Vagina (tissue), 2 donors: Measurements from ENCODE around the gene GJB2. TPM values are rescaled to one million over a fixed set of nuclear protein-coding genes. Genes with fewer than 3 reads are reported as not detected.

ENCODE experiments used
- DNase-seq, 2 donors: peaks; one replicate each; pipeline ENCODE4 v3.0.0-alpha.2; 2017; ENCODE audit errors: extremely low spot score in 2 of 2
- H3K27ac ChIP-seq: fragments of 200-600 bp; sonication (generic); one replicate; pipeline ENCODE4 v1.5.1; 2019
- H3K27me3 ChIP-seq: fragments of 200-600 bp; sonication (generic); one replicate; pipeline ENCODE4 v1.5.1; 2019
- H3K36me3 ChIP-seq, 2 donors: fragments of 200-600 bp; sonication (generic); one replicate each; pipeline ENCODE4 v1.5.1; 2017 to 2019
- H3K4me1 ChIP-seq: fragments of 200-600 bp; sonication (generic); one replicate; pipeline ENCODE4 v1.5.1; 2019
- H3K4me3 ChIP-seq, 2 donors: fragments of 200-600 bp; sonication (generic); 1 replicate in 1 of 2; 2 replicates in 1 of 2; pipeline ENCODE4 v1.5.1; 2016 to 2019
- H3K9me3 ChIP-seq: fragments of 200-600 bp; sonication (generic); one replicate; pipeline ENCODE4 v1.5.1; 2019
- POLR2A ChIP-seq, 2 donors: fragments of 450-650 bp; IDR thresholded peaks; one replicate each; pipeline ENCODE4 v1.6.1; 2017; ENCODE audit warnings: antibody characterized with exemption in 2 of 2, mild to moderate bottlenecking in 2 of 2, moderate library complexity in 2 of 2
- POLR2AphosphoS5 ChIP-seq, 2 donors: sonication (generic); formaldehyde crosslinking; IDR thresholded peaks; one replicate each; pipeline ENCODE4 v1.9.0; 2017; ENCODE audit warnings: antibody characterized with exemption in 2 of 2, mild to moderate bottlenecking in 2 of 2, low read depth in 1 of 2; ENCODE audit not compliant: insufficient read depth in 1 of 2
- intact Hi-C: fragments of 100-400 bp; cut with DNase I; formaldehyde crosslinking; loops from one replicate; pipeline ENCODE4 v1.15.1; 2023
- total RNA-seq: library from RNA; depleted of rRNA; stranded (reverse); fragments of >200 nt; gene quantifications from one replicate; pipeline ENCODE4 v1.2.3, GENCODE V29; 2016
- TF ChIP-seq, protein P1 (sequence below), 3 experiments: fragments of 450-650 bp in 2 of 3; fragments of 200-600 bp in 1 of 3; sonication (generic) in 1 of 3; IDR thresholded peaks; one replicate each; pipeline ENCODE4 v1.5.1; 2017 to 2019; ENCODE audit warnings: antibody characterized with exemption in 3 of 3, mild to moderate bottlenecking in 2 of 3, moderate library complexity in 2 of 3

The GJB2 gene
- total RNA-seq, 1 donor from 2014 or later: 217 TPM

- Histone ChIP-seq H3K27me3 (no peaks in the 10 kb centered on the region), H3K27ac (peak overlapping the region; percentile 66), H3K9me3 (no peaks in the 10 kb centered on the region), H3K36me3 (no peaks in the 10 kb centered on the region), H3K4me1 (peaks cover 19% of the 10 kb centered on the region), H3K4me3 (peak overlapping the region; percentile 34 to 51)
- intact Hi-C loops: no loop called here
- DNase-seq: no peak
- TF ChIP-seq POLR2A (IDR thresholded peaks at IDR 0.05) (no peak), POLR2AphosphoS5 (IDR thresholded peaks at IDR 0.05; ENCODE audit: insufficient read depth in 1 of 2, low read depth in 1 of 2) (no peak)
- TF ChIP-seq, protein P1, sequence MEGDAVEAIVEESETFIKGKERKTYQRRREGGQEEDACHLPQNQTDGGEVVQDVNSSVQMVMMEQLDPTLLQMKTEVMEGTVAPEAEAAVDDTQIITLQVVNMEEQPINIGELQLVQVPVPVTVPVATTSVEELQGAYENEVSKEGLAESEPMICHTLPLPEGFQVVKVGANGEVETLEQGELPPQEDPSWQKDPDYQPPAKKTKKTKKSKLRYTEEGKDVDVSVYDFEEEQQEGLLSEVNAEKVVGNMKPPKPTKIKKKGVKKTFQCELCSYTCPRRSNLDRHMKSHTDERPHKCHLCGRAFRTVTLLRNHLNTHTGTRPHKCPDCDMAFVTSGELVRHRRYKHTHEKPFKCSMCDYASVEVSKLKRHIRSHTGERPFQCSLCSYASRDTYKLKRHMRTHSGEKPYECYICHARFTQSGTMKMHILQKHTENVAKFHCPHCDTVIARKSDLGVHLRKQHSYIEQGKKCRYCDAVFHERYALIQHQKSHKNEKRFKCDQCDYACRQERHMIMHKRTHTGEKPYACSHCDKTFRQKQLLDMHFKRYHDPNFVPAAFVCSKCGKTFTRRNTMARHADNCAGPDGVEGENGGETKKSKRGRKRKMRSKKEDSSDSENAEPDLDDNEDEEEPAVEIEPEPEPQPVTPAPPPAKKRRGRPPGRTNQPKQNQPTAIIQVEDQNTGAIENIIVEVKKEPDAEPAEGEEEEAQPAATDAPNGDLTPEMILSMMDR (IDR thresholded peaks at IDR 0.05): no peak
Measured at GRCh38 chr13:20230913-20231838, 38.4 kb upstream of the GJB2 start.

- Histone ChIP-seq H3K4me1 (peaks cover 16% of the 10 kb centered on the region), H3K27ac (no peak overlapping the region), H3K9me3 (no peaks in the 10 kb centered on the region), H3K36me3 (no peaks in the 10 kb centered on the region), H3K27me3 (no peaks in the 10 kb centered on the region), H3K4me3 (no peak overlapping the region)
- no peak for DNase-seq
- intact Hi-C loops: no loop called here
- TF ChIP-seq POLR2A (IDR thresholded peaks at IDR 0.05) (no peak), POLR2AphosphoS5 (IDR thresholded peaks at IDR 0.05; ENCODE audit: insufficient read depth in 1 of 2, low read depth in 1 of 2) (no peak)
- TF ChIP-seq, protein P1 (IDR thresholded peaks at IDR 0.05): no peak
Measured at GRCh38 chr13:20227730-20228129, 35.0 kb upstream of the GJB2 start.

DNA sequence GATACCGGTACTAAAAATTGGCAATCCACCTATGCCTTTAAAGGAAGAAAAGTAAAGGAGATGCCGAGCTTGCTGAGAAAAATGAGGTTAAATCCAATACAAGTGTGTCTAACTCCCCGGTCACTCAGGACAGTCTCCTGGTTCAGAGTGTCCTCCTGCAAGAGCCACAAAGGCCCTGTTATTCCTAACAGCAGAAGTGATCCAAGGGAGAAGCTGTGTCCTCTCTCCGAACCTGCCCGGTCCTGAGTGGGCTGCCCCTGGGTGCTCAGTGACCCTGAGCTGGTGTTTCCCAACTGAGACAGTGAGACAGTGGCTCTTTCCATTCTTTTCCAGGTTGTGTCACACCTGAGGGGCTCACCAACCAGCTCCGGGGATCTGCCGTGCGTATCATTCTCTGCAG, 34.5 kb upstream of the GJB2 start:
- TF ChIP-seq, protein P1 (IDR thresholded peaks at IDR 0.05): no peak
- TF ChIP-seq POLR2A (IDR thresholded peaks at IDR 0.05): no peak
- TF ChIP-seq POLR2AphosphoS5 (IDR thresholded peaks at IDR 0.05; ENCODE audit: insufficient read depth in 1 of 2, low read depth in 1 of 2): no peak
- Histone ChIP-seq H3K36me3 (no peaks in the 10 kb centered on the region), H3K27ac (no peak overlapping the region), H3K4me1 (peaks cover 11% of the 10 kb centered on the region), H3K27me3 (no peaks in the 10 kb centered on the region), H3K4me3 (no peak overlapping the region), H3K9me3 (no peaks in the 10 kb centered on the region)
- no peak for DNase-seq
- intact Hi-C loops: no loop called here

- H3K27ac ChIP-seq: no peak overlapping the region
Measured at GRCh38 chr13:20222553-20222952, 29.8 kb upstream of the GJB2 start.

More at GRCh38 chr13:20222553-20222952, 29.8 kb upstream of the GJB2 start:
- H3K27me3 ChIP-seq: no peaks in the 10 kb centered on the region
- H3K4me3 ChIP-seq: no peak overlapping the region
- TF ChIP-seq POLR2AphosphoS5 (IDR thresholded peaks at IDR 0.05; ENCODE audit: insufficient read depth in 1 of 2, low read depth in 1 of 2): no peak
- no peak for TF ChIP-seq POLR2A (IDR thresholded peaks at IDR 0.05)
- TF ChIP-seq, protein P1 (IDR thresholded peaks at IDR 0.05): no peak
- H3K36me3 ChIP-seq: no peaks in the 10 kb centered on the region
- H3K9me3 ChIP-seq: no peaks in the 10 kb centered on the region
- no peaks in the 10 kb centered on the region for H3K4me1 ChIP-seq
- intact Hi-C loops: no loop called here
- DNase-seq: no peak
